Mammary epithelial cell (primary cell): ENCODE measurements around the gene COL4A4.

Source experiments
- EZH2 ChIP-seq: IDR thresholded peaks from 2 replicates; pipeline ENCODE4 v1.6.1; 2012; ENCODE audit warnings: low read length, inconsistent platforms, borderline replicate concordance
- TF ChIP-seq, protein P1 (sequence below), 2 donors: IDR thresholded peaks in 1 of 2; conservative IDR thresholded peaks in 1 of 2; 2 replicates each; pipeline ENCODE4 v1.5.1; 2011 to 2012; ENCODE audit warnings: inconsistent platforms in 2 of 2, low read length in 2 of 2, mild to moderate bottlenecking in 2 of 2, control low read depth in 1 of 2, low read depth in 1 of 2; ENCODE audit not compliant: insufficient read depth in 1 of 2; ENCODE audit errors: extremely low read depth in 1 of 2

DNA sequence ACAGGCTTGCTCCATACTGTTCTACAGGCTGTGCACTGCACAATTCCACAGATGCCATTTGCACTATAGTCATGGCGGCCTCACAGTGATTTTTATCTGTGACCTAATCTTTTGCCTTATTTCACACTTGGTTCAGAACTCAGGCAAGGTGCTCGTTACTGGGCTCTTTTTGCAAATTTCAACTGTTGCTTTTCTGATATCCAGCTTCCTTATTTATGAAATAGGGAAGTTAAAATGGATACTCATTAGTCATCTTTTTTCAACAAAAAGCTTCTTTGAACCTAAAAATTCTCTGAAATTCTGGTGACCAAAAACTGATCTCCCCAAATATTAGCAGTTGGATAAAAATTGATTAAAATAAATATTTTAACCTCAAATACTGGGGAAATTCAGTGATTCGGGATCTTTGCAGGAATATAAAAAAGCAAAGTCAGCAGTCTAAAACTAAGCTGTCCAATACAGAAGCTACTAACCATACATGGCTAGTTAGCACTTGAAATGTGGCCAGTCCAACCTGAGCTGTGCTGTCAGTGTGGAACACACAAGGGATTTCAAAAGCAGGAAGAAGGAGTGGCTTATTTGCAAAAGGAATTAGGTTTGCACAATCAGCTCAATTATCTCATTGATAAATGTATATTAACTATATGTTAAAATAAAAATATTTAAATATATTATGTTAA is 134.4 kb downstream of the COL4A4 start:
- TF ChIP-seq, protein P1, sequence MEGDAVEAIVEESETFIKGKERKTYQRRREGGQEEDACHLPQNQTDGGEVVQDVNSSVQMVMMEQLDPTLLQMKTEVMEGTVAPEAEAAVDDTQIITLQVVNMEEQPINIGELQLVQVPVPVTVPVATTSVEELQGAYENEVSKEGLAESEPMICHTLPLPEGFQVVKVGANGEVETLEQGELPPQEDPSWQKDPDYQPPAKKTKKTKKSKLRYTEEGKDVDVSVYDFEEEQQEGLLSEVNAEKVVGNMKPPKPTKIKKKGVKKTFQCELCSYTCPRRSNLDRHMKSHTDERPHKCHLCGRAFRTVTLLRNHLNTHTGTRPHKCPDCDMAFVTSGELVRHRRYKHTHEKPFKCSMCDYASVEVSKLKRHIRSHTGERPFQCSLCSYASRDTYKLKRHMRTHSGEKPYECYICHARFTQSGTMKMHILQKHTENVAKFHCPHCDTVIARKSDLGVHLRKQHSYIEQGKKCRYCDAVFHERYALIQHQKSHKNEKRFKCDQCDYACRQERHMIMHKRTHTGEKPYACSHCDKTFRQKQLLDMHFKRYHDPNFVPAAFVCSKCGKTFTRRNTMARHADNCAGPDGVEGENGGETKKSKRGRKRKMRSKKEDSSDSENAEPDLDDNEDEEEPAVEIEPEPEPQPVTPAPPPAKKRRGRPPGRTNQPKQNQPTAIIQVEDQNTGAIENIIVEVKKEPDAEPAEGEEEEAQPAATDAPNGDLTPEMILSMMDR (conservative IDR thresholded peaks at IDR 0.05 in 1 of 2, IDR thresholded peaks at IDR 0.05 in 1 of 2; ENCODE audit: extremely low read depth in 1 of 2, insufficient read depth in 1 of 2, low read depth in 1 of 2, low read length in 2 of 2) = no peak
- TF ChIP-seq EZH2 = no peak
